Tibial nerve (tissue), 4 donors: ENCODE measurements around the gene RSPH1.

Experiments used
- EP300 ChIP-seq, 2 donors: sonication (generic); formaldehyde crosslinking; IDR thresholded peaks; one replicate each; pipeline ENCODE4 v1.6.1; 2017; ENCODE audit warnings: antibody characterized with exemption in 2 of 2, mild to moderate bottlenecking in 1 of 2
- POLR2A ChIP-seq, 2 donors: fragments of 450-650 bp; IDR thresholded peaks; one replicate each; pipeline ENCODE4 v1.6.1; 2017; ENCODE audit warnings: antibody characterized with exemption in 2 of 2, mild to moderate bottlenecking in 2 of 2, moderate library complexity in 2 of 2
- TF ChIP-seq, protein P1 (sequence below), 5 experiments: fragments of 200-600 bp in 3 of 5; fragments of 450-650 bp in 2 of 5; sonication (generic) in 3 of 5; IDR thresholded peaks; one replicate each; pipeline ENCODE4 v1.5.1; 2016 to 2019; ENCODE audit warnings: antibody characterized with exemption in 5 of 5, mild to moderate bottlenecking in 3 of 5, moderate library complexity in 2 of 5

- TF ChIP-seq, protein P1, sequence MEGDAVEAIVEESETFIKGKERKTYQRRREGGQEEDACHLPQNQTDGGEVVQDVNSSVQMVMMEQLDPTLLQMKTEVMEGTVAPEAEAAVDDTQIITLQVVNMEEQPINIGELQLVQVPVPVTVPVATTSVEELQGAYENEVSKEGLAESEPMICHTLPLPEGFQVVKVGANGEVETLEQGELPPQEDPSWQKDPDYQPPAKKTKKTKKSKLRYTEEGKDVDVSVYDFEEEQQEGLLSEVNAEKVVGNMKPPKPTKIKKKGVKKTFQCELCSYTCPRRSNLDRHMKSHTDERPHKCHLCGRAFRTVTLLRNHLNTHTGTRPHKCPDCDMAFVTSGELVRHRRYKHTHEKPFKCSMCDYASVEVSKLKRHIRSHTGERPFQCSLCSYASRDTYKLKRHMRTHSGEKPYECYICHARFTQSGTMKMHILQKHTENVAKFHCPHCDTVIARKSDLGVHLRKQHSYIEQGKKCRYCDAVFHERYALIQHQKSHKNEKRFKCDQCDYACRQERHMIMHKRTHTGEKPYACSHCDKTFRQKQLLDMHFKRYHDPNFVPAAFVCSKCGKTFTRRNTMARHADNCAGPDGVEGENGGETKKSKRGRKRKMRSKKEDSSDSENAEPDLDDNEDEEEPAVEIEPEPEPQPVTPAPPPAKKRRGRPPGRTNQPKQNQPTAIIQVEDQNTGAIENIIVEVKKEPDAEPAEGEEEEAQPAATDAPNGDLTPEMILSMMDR (IDR thresholded peaks at IDR 0.05) = no peak
- TF ChIP-seq EP300 (IDR thresholded peaks at IDR 0.05) (no peak), POLR2A (IDR thresholded peaks at IDR 0.05) (no peak)
These were observed 5.3 kb downstream of the RSPH1 start for GRCh38 chr21:42490720-42491119.
